Bronchial epithelial cell (primary cell): ENCODE data around the gene KRTAP10-9. TPM values are rescaled to one million over a fixed set of nuclear protein-coding genes. Genes with fewer than 3 reads are reported as not detected.
"Not testable (repeated sequence)": the region's sequence is repeated elsewhere in the genome, so short reads cannot be mapped to it uniquely, and the experiment has no call there.

Source experiments
- DNase-seq: peaks from one replicate; pipeline ENCODE4 v3.0.0-alpha.2; 2010; ENCODE audit warnings: low read depth
- FAIRE-seq: peaks from 2 replicates; lab custom pipeline; 2011; peaks lifted over from hg19 to GRCh38; lab: Jason Lieb, UNC
- H3K27me3 ChIP-seq: 2 replicates; pipeline ENCODE4 v1.5.1; 2011; ENCODE audit warnings: low read length; ENCODE audit not compliant: control insufficient read depth, insufficient read depth
- H3K36me3 ChIP-seq: 2 replicates; pipeline ENCODE4 v1.5.1; 2011; ENCODE audit warnings: low read length; ENCODE audit not compliant: control insufficient read depth, insufficient read depth
- H3K4me3 ChIP-seq: 2 replicates; pipeline ENCODE4 v1.5.1; 2011; ENCODE audit warnings: mild to moderate bottlenecking, low read depth, low read length, control low read depth
- CTCF ChIP-seq: IDR thresholded peaks from 2 replicates; pipeline ENCODE4 v1.5.1; 2011; ENCODE audit warnings: mild to moderate bottlenecking, moderate library complexity, low read length, control low read depth, inconsistent platforms; ENCODE audit not compliant: insufficient read depth, severe bottlenecking
- total RNA-seq: library from RNA; depleted of rRNA; stranded (reverse); fragments of >200 nt; gene quantifications from 2 replicates; pipeline ENCODE4 v1.2.1, GENCODE V29; 2014

KRTAP10-9 gene
- total RNA-seq, 1 donor from 2014 or later = not detected

- FAIRE-seq = no peak
Observed at GRCh38 chr21:44618504-44618903, 8.4 kb upstream of the KRTAP10-9 start.

GRCh38 chr21:44618909-44619308, 8.0 kb upstream of the KRTAP10-9 start:
- Histone ChIP-seq H3K27me3 (no peaks in the 10 kb centered on the region), H3K36me3 (no peaks in the 10 kb centered on the region), H3K4me3 (no peak overlapping the region)
- no peak for FAIRE-seq
- no peak for TF ChIP-seq CTCF
- DNase-seq = no peak

More at GRCh38 chr21:44618504-44618903, 8.4 kb upstream of the KRTAP10-9 start:
- no peak for DNase-seq
- Histone ChIP-seq H3K27me3 (no peaks in the 10 kb centered on the region), H3K4me3 (no peak overlapping the region), H3K36me3 (no peaks in the 10 kb centered on the region)
- no peak for TF ChIP-seq CTCF

DNA sequence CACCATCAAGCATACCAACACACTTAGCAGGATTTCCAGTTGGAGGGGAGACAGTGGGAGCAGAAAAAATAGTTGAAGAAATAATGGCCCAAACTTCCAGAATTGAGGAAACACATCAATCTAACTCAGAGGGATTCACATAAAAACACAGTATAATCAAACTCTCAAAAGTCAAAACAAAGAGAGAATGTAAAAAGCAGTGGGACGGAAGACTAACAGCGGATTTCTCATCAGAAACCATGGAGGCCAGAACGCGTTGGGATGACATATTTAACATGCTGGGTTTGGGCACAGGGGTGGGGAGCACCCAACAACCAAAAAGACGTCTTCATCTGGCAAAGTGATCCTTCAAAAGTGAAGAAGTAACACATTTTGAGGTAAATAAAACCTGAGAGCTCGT, 7.0 kb upstream of the KRTAP10-9 start:
- no peaks in the 10 kb centered on the region for H3K27me3 ChIP-seq
- TF ChIP-seq CTCF = no peak
- no peaks in the 10 kb centered on the region for H3K36me3 ChIP-seq
- no peak for DNase-seq
- FAIRE-seq = no peak
- no peak overlapping the region for H3K4me3 ChIP-seq

- Histone ChIP-seq H3K4me3 (no peak overlapping the region), H3K36me3 (no peaks in the 10 kb centered on the region), H3K27me3 (no peaks in the 10 kb centered on the region)
- FAIRE-seq = no peak
- TF ChIP-seq CTCF = no peak
- no peak for DNase-seq
Observed at GRCh38 chr21:44623575-44623974, 3.3 kb upstream of the KRTAP10-9 start.

DNA sequence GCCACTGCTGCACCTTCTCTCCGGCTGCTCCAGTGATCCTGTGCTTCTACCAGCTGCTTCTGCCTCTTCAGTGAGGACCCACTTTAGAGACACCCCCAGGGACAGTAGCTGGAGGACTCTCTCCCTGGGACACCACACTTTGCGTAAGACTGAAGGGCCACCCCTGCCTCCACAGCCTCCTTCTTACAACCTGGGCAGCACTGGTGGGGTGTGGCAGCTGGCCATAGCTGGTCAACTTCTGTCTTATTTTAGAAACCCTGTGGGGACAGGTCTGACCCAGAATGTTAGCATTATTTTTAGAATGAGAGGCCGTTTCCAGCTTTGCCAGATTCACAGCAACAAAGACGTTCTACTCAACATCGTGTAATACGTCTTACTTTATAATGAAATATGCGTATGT, 1.1 kb upstream of the KRTAP10-9 start:
- TF ChIP-seq CTCF = no peak
- Histone ChIP-seq H3K27me3 (no peaks in the 10 kb centered on the region), H3K36me3 (no peaks in the 10 kb centered on the region), H3K4me3 (no peak overlapping the region)
- no peak for FAIRE-seq
- no peak for DNase-seq

DNA sequence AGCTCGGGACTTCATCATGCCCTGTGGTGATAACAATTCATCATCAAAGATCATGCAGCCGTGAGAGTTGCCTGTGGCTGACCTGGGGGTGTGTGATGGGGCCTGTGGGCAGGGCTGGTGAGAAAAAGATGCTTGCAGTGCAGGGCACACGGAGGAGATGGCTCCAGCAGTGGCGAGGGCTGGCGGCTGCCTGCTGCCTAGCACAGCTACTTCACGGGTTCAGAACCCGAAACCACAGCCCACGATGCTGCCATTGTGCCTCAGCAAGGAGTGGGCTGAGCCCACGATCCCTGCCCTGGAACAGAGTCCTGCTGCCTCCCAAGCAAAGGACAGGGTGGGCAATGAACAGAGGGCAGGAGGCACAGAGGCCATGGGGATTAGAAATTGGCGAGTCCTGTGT, 631 bp upstream of the KRTAP10-9 start:
- Histone ChIP-seq H3K27me3 (no peaks in the 10 kb centered on the region), H3K36me3 (no peaks in the 10 kb centered on the region), H3K4me3 (no peak overlapping the region)
- no peak for FAIRE-seq
- DNase-seq = no peak
- no peak for TF ChIP-seq CTCF

- not testable (repeated sequence) for H3K36me3 ChIP-seq, H3K27me3 ChIP-seq, H3K4me3 ChIP-seq, FAIRE-seq, DNase-seq
Observed at GRCh38 chr21:44627181-44627822, 409 bp downstream of the KRTAP10-9 start.

DNA sequence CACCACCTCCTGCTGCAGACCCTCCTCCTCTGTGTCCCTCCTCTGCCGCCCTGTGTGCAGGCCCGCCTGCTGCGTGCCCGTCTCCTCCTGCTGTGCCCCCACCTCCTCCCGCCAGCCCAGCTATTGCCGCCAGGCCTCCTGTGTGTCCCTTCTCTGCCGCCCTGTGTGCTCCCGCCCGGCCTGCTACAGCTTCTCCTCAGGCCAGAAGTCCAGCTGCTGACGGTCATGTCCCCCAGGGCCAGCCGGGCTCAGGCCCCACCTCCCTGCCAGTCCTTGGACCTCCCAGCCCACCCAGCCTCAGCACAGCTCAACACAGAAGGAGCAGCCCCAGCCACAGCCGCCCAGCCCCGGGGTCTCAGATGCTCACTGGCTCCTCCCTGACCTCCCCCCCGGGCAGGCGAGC, 939 bp downstream of the KRTAP10-9 start:
- DNase-seq, H3K4me3 ChIP-seq, H3K27me3 ChIP-seq, FAIRE-seq, H3K36me3 ChIP-seq: not testable (repeated sequence)
